Transverse colon (tissue), 3 donors: Measurements from ENCODE around the gene CNNM2.

Experiments
- EP300 ChIP-seq: sonication (generic); formaldehyde crosslinking; IDR thresholded peaks from one replicate; pipeline ENCODE4 v1.6.1; 2017; ENCODE audit warnings: antibody characterized with exemption, low read depth
- POLR2A ChIP-seq: fragments of 450-650 bp; IDR thresholded peaks from one replicate; pipeline ENCODE4 v1.6.1; 2016; ENCODE audit warnings: antibody characterized with exemption, mild to moderate bottlenecking, moderate library complexity
- TF ChIP-seq, protein P1 (sequence below), 5 experiments: fragments of 200-600 bp in 3 of 5; fragments of 450-650 bp in 2 of 5; sonication (generic) in 3 of 5; IDR thresholded peaks; 1 replicate in 2 of 5; 2 replicates in 3 of 5; pipeline ENCODE4 v1.5.1; 2016 to 2017; ENCODE audit warnings: antibody characterized with exemption in 5 of 5, inconsistent platforms in 3 of 5, mild to moderate bottlenecking in 2 of 5, moderate library complexity in 1 of 5

- TF ChIP-seq, protein P1, sequence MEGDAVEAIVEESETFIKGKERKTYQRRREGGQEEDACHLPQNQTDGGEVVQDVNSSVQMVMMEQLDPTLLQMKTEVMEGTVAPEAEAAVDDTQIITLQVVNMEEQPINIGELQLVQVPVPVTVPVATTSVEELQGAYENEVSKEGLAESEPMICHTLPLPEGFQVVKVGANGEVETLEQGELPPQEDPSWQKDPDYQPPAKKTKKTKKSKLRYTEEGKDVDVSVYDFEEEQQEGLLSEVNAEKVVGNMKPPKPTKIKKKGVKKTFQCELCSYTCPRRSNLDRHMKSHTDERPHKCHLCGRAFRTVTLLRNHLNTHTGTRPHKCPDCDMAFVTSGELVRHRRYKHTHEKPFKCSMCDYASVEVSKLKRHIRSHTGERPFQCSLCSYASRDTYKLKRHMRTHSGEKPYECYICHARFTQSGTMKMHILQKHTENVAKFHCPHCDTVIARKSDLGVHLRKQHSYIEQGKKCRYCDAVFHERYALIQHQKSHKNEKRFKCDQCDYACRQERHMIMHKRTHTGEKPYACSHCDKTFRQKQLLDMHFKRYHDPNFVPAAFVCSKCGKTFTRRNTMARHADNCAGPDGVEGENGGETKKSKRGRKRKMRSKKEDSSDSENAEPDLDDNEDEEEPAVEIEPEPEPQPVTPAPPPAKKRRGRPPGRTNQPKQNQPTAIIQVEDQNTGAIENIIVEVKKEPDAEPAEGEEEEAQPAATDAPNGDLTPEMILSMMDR (IDR thresholded peaks at IDR 0.05) = no peak
- TF ChIP-seq POLR2A = no peak
- no peak for TF ChIP-seq EP300
Measured at GRCh38 chr10:103067484-103067883, 149.4 kb downstream of the CNNM2 start.
